Upper lobe of left lung (tissue), 6 donors: ENCODE measurements around the gene MAPRE3. TPM values are rescaled to one million over a fixed set of nuclear protein-coding genes. Genes with fewer than 3 reads are reported as not detected.

Source experiments
- ATAC-seq, 2 donors: fragments of 200-7000 bp; cut with Tn5 transposase; one replicate each; pipeline ENCODE4 v1.9.1; 2022; ENCODE audit warnings: mild to moderate bottlenecking in 2 of 2, moderate library complexity in 2 of 2; ENCODE audit not compliant: low FRiP score in 2 of 2
- DNase-seq, 2 donors: peaks; one replicate each; pipeline ENCODE4 v3.0.0-alpha.2; 2019 to 2020
- H3K27ac ChIP-seq, 4 donors: fragments of 200-600 bp; sonication (generic); one replicate each; pipeline ENCODE4 v1.5.1; 2016 to 2019
- H3K27me3 ChIP-seq, 4 donors: fragments of 200-600 bp; sonication (generic); one replicate each; pipeline ENCODE4 v1.5.1; 2017 to 2019
- H3K36me3 ChIP-seq, 4 donors: fragments of 200-600 bp; sonication (generic); one replicate each; pipeline ENCODE4 v1.5.1; 2016 to 2019
- H3K4me1 ChIP-seq, 4 donors: fragments of 200-600 bp; sonication (generic); one replicate each; pipeline ENCODE4 v1.5.1; 2018 to 2019
- H3K4me3 ChIP-seq, 4 donors: fragments of 200-600 bp; sonication (generic); one replicate each; pipeline ENCODE4 v1.5.1; 2017 to 2019; ENCODE audit warnings: mild to moderate bottlenecking in 2 of 4, moderate library complexity in 1 of 4
- H3K9me3 ChIP-seq, 4 donors: fragments of 200-600 bp; sonication (generic); one replicate each; pipeline ENCODE4 v1.5.1; 2018 to 2019
- CTCF ChIP-seq, 6 experiments: fragments of 450-650 bp in 4 of 6; fragments of 200-600 bp in 2 of 6; sonication (generic) in 2 of 6; IDR thresholded peaks; one replicate each; pipeline ENCODE4 v1.5.1; 2016 to 2019; ENCODE audit warnings: antibody characterized with exemption in 6 of 6
- EP300 ChIP-seq, 4 donors: sonication (generic); formaldehyde crosslinking; IDR thresholded peaks; one replicate each; pipeline ENCODE4 v1.5.1; 2017; ENCODE audit warnings: antibody characterized with exemption in 4 of 4, control low read depth in 2 of 4
- POLR2A ChIP-seq, 4 donors: fragments of 450-650 bp; IDR thresholded peaks; one replicate each; pipeline ENCODE4 v1.5.1; 2016 to 2017; ENCODE audit warnings: antibody characterized with exemption in 4 of 4, mild to moderate bottlenecking in 2 of 4
- POLR2AphosphoS5 ChIP-seq, 2 donors: sonication (generic); formaldehyde crosslinking; IDR thresholded peaks; one replicate each; pipeline ENCODE4 v1.5.1; 2017; ENCODE audit warnings: antibody characterized with exemption in 2 of 2
- WGBS, 2 donors: methylation state at CpG; one replicate each; pipeline ENCODE4 v1.1.5; 2017 to 2018; 5-methylcytosine and 5-hydroxymethylcytosine counted together
- total RNA-seq, 6 donors: library from RNA; depleted of rRNA in 4 of 6; stranded (reverse); fragments of >200 nt in 4 of 6; gene quantifications; one replicate each; pipeline versions ENCODE4 v1.1.0 to v1.2.1, GENCODE V29; 2016 to 2021
- donor health status: DM: no; HTN: no; CAD: no; lungs with moderate emphysema.
- donor health status: DM: no; HTN: yes; CAD: no; lungs with severe emphysema.

The MAPRE3 gene
- total RNA-seq, 6 donors from 2014 or later = 13.5 to 61.8 (median 20.1) TPM

- TF ChIP-seq POLR2A (IDR thresholded peaks at IDR 0.05) (no peak), CTCF (IDR thresholded peaks at IDR 0.05) (peak in 1 of 6 experiments; percentile 5), POLR2AphosphoS5 (IDR thresholded peaks at IDR 0.05) (no peak), EP300 (IDR thresholded peaks at IDR 0.05) (no peak)
- Histone ChIP-seq H3K27ac (peak overlapping the region; percentile 77 to 95 (median 92)), H3K27me3 (no peaks in the 10 kb centered on the region), H3K9me3 (no peaks in the 10 kb centered on the region), H3K4me3 (peak overlapping the region; percentile 68 to 99 (median 91)), H3K4me1 (peaks cover 14 to 31% (median 20%) of the 10 kb centered on the region in 4 donors), H3K36me3 (peaks cover 24 to 37% (median 35%) of the 10 kb centered on the region in 4 donors)
- no peak for ATAC-seq
- no peak for DNase-seq
- 9 to 23% methylated on average over 3 to 11 of the region's 11 CpGs for WGBS, 2 donors
Observed at GRCh38 chr2:27033253-27033852, 62.9 kb downstream of the MAPRE3 start.

DNA sequence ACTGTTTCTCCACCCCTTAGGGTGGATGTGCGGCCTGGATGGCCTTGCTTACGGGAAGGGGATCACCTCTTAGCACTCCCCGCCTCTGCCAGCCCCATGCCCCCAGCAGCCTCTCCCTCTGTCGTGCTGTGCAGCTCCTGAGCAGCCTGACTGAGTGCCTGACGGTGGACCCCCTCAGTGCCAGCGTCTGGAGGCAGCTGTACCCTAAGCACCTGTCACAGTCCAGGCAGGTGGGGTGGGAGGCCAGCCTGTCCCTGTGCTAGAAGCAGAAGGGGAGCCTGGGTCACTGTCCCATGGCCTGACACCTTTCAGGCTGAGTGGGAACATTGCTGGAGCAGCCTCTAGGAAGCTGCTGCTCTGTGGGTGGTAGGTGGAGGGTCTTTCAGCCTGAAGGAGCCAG, 67.6 kb downstream of the MAPRE3 start:
- H3K27ac ChIP-seq = no peak overlapping the region
- ATAC-seq (peak in 1 of 2 donors; percentile 11), DNase-seq (no peak)
- no peak overlapping the region for H3K4me3 ChIP-seq
- H3K4me1 ChIP-seq = peaks cover 14 to 21% (median 16%) of the 10 kb centered on the region in 4 donors
- WGBS, 2 donors = 97% methylated on average over 6 of the region's 6 CpGs; no CpG with 5 or more reads in 1 of the 2 donors
- H3K36me3 ChIP-seq = peaks cover 44 to 78% (median 69%) of the 10 kb centered on the region in 4 donors
- H3K9me3 ChIP-seq = no peaks in the 10 kb centered on the region
- no peaks in the 10 kb centered on the region for H3K27me3 ChIP-seq
- TF ChIP-seq POLR2AphosphoS5 (IDR thresholded peaks at IDR 0.05) (no peak), POLR2A (IDR thresholded peaks at IDR 0.05) (no peak), EP300 (IDR thresholded peaks at IDR 0.05) (no peak), CTCF (IDR thresholded peaks at IDR 0.05) (no peak)

- no peak for ATAC-seq
- Histone ChIP-seq H3K9me3 (no peaks in the 10 kb centered on the region), H3K27me3 (no peaks in the 10 kb centered on the region), H3K27ac (no peak overlapping the region), H3K4me1 (peaks cover 10 to 15% (median 12%) of the 10 kb centered on the region in 4 donors), H3K36me3 (peaks cover 44 to 78% (median 69%) of the 10 kb centered on the region in 4 donors), H3K4me3 (no peak overlapping the region)
- 90 to 96% methylated on average over 17 of the region's 17 CpGs for WGBS, 2 donors
- no peak for TF ChIP-seq POLR2A (IDR thresholded peaks at IDR 0.05)
- no peak for TF ChIP-seq EP300 (IDR thresholded peaks at IDR 0.05)
- TF ChIP-seq POLR2AphosphoS5 (IDR thresholded peaks at IDR 0.05) = no peak
- DNase-seq = peak in 1 of 2 donors; percentile 56
Observed at GRCh38 chr2:27038631-27039339, 68.3 kb downstream of the MAPRE3 start.

DNA sequence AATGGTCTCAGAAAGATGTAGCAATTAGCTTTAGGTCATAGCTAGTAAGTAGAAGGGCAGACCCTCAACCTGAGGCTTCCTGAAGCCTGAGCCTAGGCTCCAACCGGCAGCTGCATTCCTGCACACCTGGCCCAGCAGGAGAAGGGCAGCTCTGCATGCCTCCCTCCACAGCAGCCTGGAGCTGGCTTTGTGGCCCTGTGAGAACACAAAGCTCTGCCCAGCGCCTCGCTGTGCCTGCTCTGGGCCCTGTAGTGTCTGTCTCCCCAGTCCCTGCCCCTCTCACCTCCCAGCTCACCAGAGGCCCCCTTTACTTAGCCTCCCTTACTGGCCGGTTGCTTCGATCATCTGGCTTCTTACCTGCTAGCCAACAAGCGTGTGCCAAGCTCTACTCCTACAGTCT, 69.0 kb downstream of the MAPRE3 start:
- Histone ChIP-seq H3K4me3 (no peak overlapping the region), H3K4me1 (peaks cover 4 to 8% (median 6%) of the 10 kb centered on the region in 4 donors), H3K36me3 (peaks cover 44 to 78% (median 69%) of the 10 kb centered on the region in 4 donors), H3K9me3 (no peaks in the 10 kb centered on the region), H3K27ac (no peak overlapping the region), H3K27me3 (no peaks in the 10 kb centered on the region)
- DNase-seq = no peak
- WGBS, 2 donors = 57 to 97% methylated on average over 1 to 6 of the region's 6 CpGs
- TF ChIP-seq EP300 (IDR thresholded peaks at IDR 0.05) = no peak
- no peak for TF ChIP-seq POLR2AphosphoS5 (IDR thresholded peaks at IDR 0.05)
- TF ChIP-seq POLR2A (IDR thresholded peaks at IDR 0.05) = no peak
- TF ChIP-seq CTCF (IDR thresholded peaks at IDR 0.05) = no peak
- ATAC-seq = no peak

DNA sequence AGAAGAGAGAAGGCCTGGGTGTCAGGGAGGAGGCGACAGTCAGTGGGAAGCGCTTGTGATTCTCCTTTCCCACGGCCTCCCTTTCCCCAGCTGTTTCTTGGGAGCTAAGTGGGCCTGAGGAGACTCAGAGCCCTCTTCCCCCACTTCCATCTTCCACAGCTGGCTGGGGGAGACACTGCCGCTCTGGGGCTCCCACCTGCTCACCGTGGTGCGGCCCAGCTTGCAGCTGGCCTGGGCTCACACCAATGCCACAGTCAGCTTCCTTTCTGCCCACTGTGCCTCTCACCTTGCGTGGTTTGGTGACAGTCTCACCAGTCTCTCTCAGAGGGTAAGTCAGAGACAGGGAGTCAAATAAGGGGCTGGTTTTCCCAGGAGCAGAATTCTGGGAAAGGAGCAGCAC, 69.4 kb downstream of the MAPRE3 start:
- no peak overlapping the region for H3K27ac ChIP-seq
- H3K27me3 ChIP-seq = no peaks in the 10 kb centered on the region
- no peak for TF ChIP-seq POLR2AphosphoS5 (IDR thresholded peaks at IDR 0.05)
- TF ChIP-seq CTCF (IDR thresholded peaks at IDR 0.05) = no peak
- no peak for TF ChIP-seq EP300 (IDR thresholded peaks at IDR 0.05)
- TF ChIP-seq POLR2A (IDR thresholded peaks at IDR 0.05) = no peak
- 95 to 98% methylated on average over 5 to 7 of the region's 7 CpGs for whole genome bisulfite sequencing, 2 donors
- no peak overlapping the region for H3K4me3 ChIP-seq
- ATAC-seq = no peak
- H3K36me3 ChIP-seq = peaks cover 44 to 78% (median 68%) of the 10 kb centered on the region in 4 donors
- DNase-seq = no peak
- H3K4me1 ChIP-seq = peaks cover 0 to 4% (median 1%) of the 10 kb centered on the region in 4 donors
- H3K9me3 ChIP-seq = no peaks in the 10 kb centered on the region
